Endothelial cell of umbilical vein (primary cell): ENCODE measurements around the gene FIGNL2. TPM values are rescaled to one million over a fixed set of nuclear protein-coding genes. Genes with fewer than 3 reads are reported as not detected.

Source experiments
- BruUV-seq: library from RNA; stranded (reverse); fragments of 400-500 nt; replicated peaks from 2 replicates; lab custom pipeline; 2021; lab: Mats Ljungman, UMichigan
- CTCF ChIA-PET: fragments of 300-600, 350-600 bp; sonication (Branson Sonifier 250); formaldehyde crosslinking; loops from one replicate; lab custom pipeline; 2021; ENCODE audit warnings: antibody characterized with exemption, inconsistent platforms; lab: Charles Lee
- POLR2A ChIA-PET: fragments of 300-600, 350-600 bp; sonication (Branson Sonifier 250); formaldehyde crosslinking; loops from one replicate; lab custom pipeline; 2021; ENCODE audit warnings: antibody characterized with exemption, inconsistent platforms; lab: Charles Lee
- DNase-seq: peaks from one replicate; pipeline ENCODE4 v3.0.0-alpha.2; 2011; ENCODE audit warnings: low read depth, low spot score
- FAIRE-seq: peaks from 2 replicates; lab custom pipeline; 2011; peaks lifted over from hg19 to GRCh38; lab: Jason Lieb, UNC
- H2AFZ ChIP-seq: 2 replicates; pipeline ENCODE4 v1.6.0; 2012; ENCODE audit warnings: low read depth, low read length, control low read depth, inconsistent platforms
- H3K27ac ChIP-seq: 2 replicates; pipeline ENCODE4 v1.5.1; 2011; ENCODE audit warnings: low read depth, mild to moderate bottlenecking, control low read depth, low read length, moderate library complexity; ENCODE audit not compliant: insufficient read depth
- H3K27me3 ChIP-seq, 2 experiments: 2 replicates each; pipeline versions ENCODE4 v1.6.0 to v1.6.1; 2011; ENCODE audit warnings: low read length in 2 of 2, mixed read lengths in 1 of 2; ENCODE audit not compliant: control insufficient read depth in 2 of 2, insufficient read depth in 2 of 2
- H3K36me3 ChIP-seq, 2 experiments: 2 replicates in 1 of 2; 3 replicates in 1 of 2; pipeline ENCODE4 v1.5.1; 2011; ENCODE audit warnings: low read length in 2 of 2, mild to moderate bottlenecking in 1 of 2, moderate library complexity in 1 of 2; ENCODE audit not compliant: control insufficient read depth in 2 of 2, insufficient read depth in 2 of 2; ENCODE audit errors: extremely low read depth in 1 of 2
- H3K4me1 ChIP-seq: 3 replicates; pipeline ENCODE4 v1.5.1; 2011; ENCODE audit warnings: mild to moderate bottlenecking, low read length; ENCODE audit not compliant: control insufficient read depth, insufficient read depth; ENCODE audit errors: extremely low read depth
- H3K4me2 ChIP-seq: 2 replicates; pipeline ENCODE4 v1.6.1; 2011; ENCODE audit warnings: low read length, control low read depth, mixed read lengths; ENCODE audit not compliant: insufficient read depth
- H3K4me3 ChIP-seq, 3 experiments: fragments of 200-600 bp in 1 of 3; sonication (generic), shearing (Covaris generic) in 1 of 3; replicated peaks in 1 of 3; 2 replicates each; pipeline ENCODE4 v1.5.1; 2011 to 2016; ENCODE audit warnings: control low read depth in 3 of 3, low read length in 3 of 3, mild to moderate bottlenecking in 2 of 3, inconsistent platforms in 1 of 3, low read depth in 1 of 3, moderate library complexity in 1 of 3; ENCODE audit not compliant: insufficient read depth in 1 of 3
- H3K79me2 ChIP-seq: 2 replicates; pipeline ENCODE4 v1.6.0; 2012; ENCODE audit warnings: low read length, inconsistent platforms; ENCODE audit not compliant: control insufficient read depth, insufficient read depth
- H3K9ac ChIP-seq: replicated peaks from 2 replicates; pipeline ENCODE3; 2011; ENCODE audit warnings: low read length, control low read depth; ENCODE audit not compliant: insufficient read depth; ENCODE audit errors: extremely low read depth
- H3K9me1 ChIP-seq: replicated peaks from 3 replicates; pipeline ENCODE4 v1.6.0; 2011; ENCODE audit warnings: mild to moderate bottlenecking, low read length; ENCODE audit not compliant: control insufficient read depth, insufficient read depth; ENCODE audit errors: extremely low read depth
- H3K9me3 ChIP-seq: replicated peaks from 2 replicates; pipeline ENCODE4 v1.5.1; 2012; ENCODE audit warnings: low read length, inconsistent platforms; ENCODE audit not compliant: control insufficient read depth, insufficient read depth
- H4K20me1 ChIP-seq: replicated peaks from 2 replicates; pipeline ENCODE3; 2011; ENCODE audit warnings: mild to moderate bottlenecking, low read length; ENCODE audit not compliant: control insufficient read depth, insufficient read depth; ENCODE audit errors: extremely low read depth
- CTCF ChIP-seq, 2 donors: IDR thresholded peaks; 1 replicate in 1 of 2; 2 replicates in 1 of 2; pipeline ENCODE4 v1.5.1; 2011; ENCODE audit warnings: low read length in 2 of 2, mild to moderate bottlenecking in 2 of 2, moderate library complexity in 2 of 2, control low read depth in 1 of 2, inconsistent platforms in 1 of 2, low read depth in 1 of 2; ENCODE audit not compliant: insufficient read depth in 1 of 2; ENCODE audit errors: extremely low read depth in 1 of 2
- EZH2 ChIP-seq: IDR thresholded peaks from 2 replicates; pipeline ENCODE4 v1.6.1; 2012; ENCODE audit warnings: borderline replicate concordance, low read depth, mild to moderate bottlenecking, moderate library complexity, low read length, inconsistent platforms; ENCODE audit not compliant: severe bottlenecking
- FOS ChIP-seq: IDR thresholded peaks from 2 replicates; pipeline ENCODE4 v1.6.1; 2011; ENCODE audit warnings: mild to moderate bottlenecking, low read length, moderate library complexity, borderline replicate concordance; ENCODE audit not compliant: insufficient read depth
- GATA2 ChIP-seq: IDR thresholded peaks from 2 replicates; pipeline ENCODE4 v1.7.0; 2011; ENCODE audit warnings: low read depth, mild to moderate bottlenecking, moderate library complexity, mixed read lengths, low read length; ENCODE audit not compliant: insufficient read length, insufficient read depth
- JUN ChIP-seq: IDR thresholded peaks from 2 replicates; pipeline ENCODE4 v1.6.1; 2011; ENCODE audit warnings: borderline replicate concordance, low read depth; ENCODE audit not compliant: insufficient read length, insufficient read depth
- MAX ChIP-seq: IDR thresholded peaks from 2 replicates; pipeline ENCODE4 v1.6.1; 2011; ENCODE audit not compliant: insufficient read depth, insufficient read length
- MYC ChIP-seq: IDR thresholded peaks from one replicate; pipeline ENCODE4 v1.6.1; 2011; ENCODE audit warnings: mild to moderate bottlenecking, low read depth, low read length
- POLR2A ChIP-seq: IDR thresholded peaks from 2 replicates; pipeline ENCODE4 v1.6.1; 2012; ENCODE audit warnings: low read depth, mild to moderate bottlenecking, control low read depth, low read length
- POLR2AphosphoS5 ChIP-seq: IDR thresholded peaks from 2 replicates; pipeline ENCODE4 v1.6.1; 2012; ENCODE audit warnings: low read depth, mild to moderate bottlenecking, control low read depth, low read length, moderate library complexity; ENCODE audit not compliant: insufficient read depth
- dilution Hi-C: fragments of 300-500 bp; cut with MboI; formaldehyde crosslinking; loops from one replicate; pipeline ENCODE4 v1.15.0; 2019; ENCODE audit warnings: low sequenced_read_pairs; ENCODE audit not compliant: extremely low pct_ligation_motif_present
- intact Hi-C: fragments of 100-400 bp; cut with micrococcal nuclease; formaldehyde crosslinking; loops from one replicate; pipeline ENCODE4 v1.10.0; 2022
- polyA plus RNA-seq, 4 experiments: library from polyadenylated mRNA; depleted of rRNA in 3 of 4; stranded (reverse) in 3 of 4; unstranded in 1 of 4; fragments of >200 nt; gene quantifications; 2 replicates each; pipeline versions ENCODE4 v1.2.1 to v1.2.3, GENCODE V29; 2011 to 2012; ENCODE audit warnings: missing spikeins in 1 of 4
- total RNA-seq: library from RNA; stranded (reverse); gene quantifications from 2 replicates; pipeline ENCODE4 v1.2.3, GENCODE V29; 2021

FIGNL2 gene
- total and polyA plus RNA-seq, 2 donors (not counting 3 experiments of a cell fraction or from before 2014, with no cell fraction given), result 1.4 to 2.4 TPM

- BruUV-seq, result no TSS peak
- Histone ChIP-seq H3K36me3 (no peaks in the 10 kb centered on the region), H2AFZ (no peak overlapping the region), H3K27ac (no peak overlapping the region), H3K9me1 (no peaks in the 10 kb centered on the region), H3K4me1 (peaks cover 13% of the 10 kb centered on the region), H3K4me3 (no peak overlapping the region), H3K9me3 (no peaks in the 10 kb centered on the region), H4K20me1 (no peaks in the 10 kb centered on the region), H3K4me2 (no peak overlapping the region), H3K9ac (no peak overlapping the region), H3K27me3 (peaks cover 3 to 5% of the 10 kb centered on the region in 2 experiments), H3K79me2 (no peaks in the 10 kb centered on the region)
- CTCF ChIA-PET, result interaction anchor here (0.7 to 2.1 kb wide), 4 partner anchors 15 to 406 kb away, joined by 3 to 15 read pairs (median 4); a partner anchor contains a TSS
- intact Hi-C loops (no loop called here), dilution Hi-C loops (no loop called here)
- POLR2A ChIA-PET, result interaction anchor here (0.7 kb wide), 1 partner anchor 422 kb away, joined by 8 read pairs; no protein-coding TSS in a partner anchor
- TF ChIP-seq CTCF (IDR thresholded peaks at IDR 0.05; ENCODE audit: extremely low read depth in 1 of 2, insufficient read depth in 1 of 2, low read depth in 1 of 2, low read length in 2 of 2) (no peak), POLR2A (no peak), GATA2 (no peak), FOS (no peak), MAX (no peak), EZH2 (no peak), MYC (no peak), JUN (no peak), POLR2AphosphoS5 (no peak)
- DNase-seq (no peak), FAIRE-seq (no peak)
Measured at GRCh38 chr12:51829641-51830040, 18.9 kb downstream of the FIGNL2 start.
